ENCODE measurements around the gene CARD6. TPM values are rescaled to one million over a fixed set of nuclear protein-coding genes. Genes with fewer than 3 reads are reported as not detected.
"Not testable (repeated sequence)": the region's sequence is repeated elsewhere in the genome, so short reads cannot be mapped to it uniquely, and the experiment has no call there.

Gene CARD6
- total and polyA plus RNA-seq, 2 of the 4 experiments (the other 2 are of a cell fraction), result 1.8 to 4.3 TPM

- H3K18ac ChIP-seq (ENCODE audit: low read depth, low read length); CTCF ChIA-PET; H2BK5ac ChIP-seq (ENCODE audit: low read depth, low read length, poor library complexity, severe bottlenecking); H3K4ac ChIP-seq (ENCODE audit: low read depth, low read length); H3K9ac ChIP-seq (ENCODE audit: low read depth, low read length); H4K91ac ChIP-seq (ENCODE audit: insufficient read depth, low read depth, low read length); H3K4me2 ChIP-seq (ENCODE audit: low read depth, low read length); H3K4me1 ChIP-seq (ENCODE audit: control insufficient read depth, insufficient read depth, low read length); H2BK20ac ChIP-seq (ENCODE audit: low read depth, low read length); DNase-seq; H3K27ac ChIP-seq (ENCODE audit: insufficient read depth, low read length); H3K4me3 ChIP-seq (ENCODE audit: insufficient read depth, low read depth, low read length); in situ Hi-C loops (cut with MboI; ENCODE audit: low sequenced_read_pairs); H4K5ac ChIP-seq (ENCODE audit: low read depth, low read length); BruUV-seq (replicated peaks); ATAC-seq (ENCODE audit: low read depth); intact Hi-C loops (cut with micrococcal nuclease); dilution Hi-C loops (cut with HindIII; ENCODE audit: low sequenced_read_pairs, unreplicated experiment); H2BK120ac ChIP-seq (ENCODE audit: low read depth, low read length); H3K27me3 ChIP-seq (ENCODE audit: control insufficient read depth, insufficient read depth, low read length); H3K14ac ChIP-seq (replicated peaks; ENCODE audit: low read depth, low read length); H2AFZ ChIP-seq (replicated peaks; ENCODE audit: low read length, poor library complexity); H3K9me3 ChIP-seq (ENCODE audit: control insufficient read depth, insufficient read depth, low read length); H3K56ac ChIP-seq (ENCODE audit: extremely low read depth, insufficient read depth, low read length); H2AK5ac ChIP-seq (ENCODE audit: low read depth, low read length); POLR2A ChIA-PET (ENCODE audit: unreplicated experiment); H2BK15ac ChIP-seq (ENCODE audit: low read depth, low read length); H3K23ac ChIP-seq (ENCODE audit: low read depth, low read length); H3K9me1 ChIP-seq (ENCODE audit: insufficient read depth, low read length): not testable (repeated sequence)
- H3K36me3 ChIP-seq (ENCODE audit: control insufficient read depth, insufficient read depth, low read length), result peaks cover 41% of the 10 kb centered on the region
- H3K79me1 ChIP-seq (ENCODE audit: low read depth in 1 of 2, low read length in 2 of 2), result peaks cover 20 to 43% of the 10 kb centered on the region in 2 experiments
- peak overlapping the region in 1 of 2 experiments; percentile 15; a peak in 1 of 4 replicates for H4K8ac ChIP-seq (ENCODE audit: low read depth in 2 of 2, low read length in 2 of 2)
- H2AK9ac ChIP-seq (replicated peaks; ENCODE audit: low read depth, low read length, poor library complexity), result peak overlapping the region; percentile 9
- WGBS, 2 experiments (ENCODE audit: extremely low coverage in 2 of 2, insufficient read length in 1 of 2), result 98% methylated on average over 9 of the region's 11 CpGs; no CpG with 5 or more reads in 1 of the 2 experiments
- 0 out of 2 replicates have a peak, but pooled peaks have one; percentile 8 for TF ChIP-seq POLR2A (IDR thresholded peaks at IDR 0.05; ENCODE audit: low read depth, low read length)
- H4K20me1 ChIP-seq (ENCODE audit: insufficient read depth, low read length), result peaks cover 51% of the 10 kb centered on the region
Measured at GRCh38 chr5:40825461-40826043, 15.6 kb upstream of the CARD6 start.

Data from IMR-90 (cell line).